Hematopoietic multipotent progenitor cell treated with erythropoietin and hydrocortisone succinate and interleukin-3 and kit ligand, for 4 days (in vitro differentiated cells): ENCODE data around the gene FPR1.

Experiments used
- DNase-seq: peaks from one replicate; pipeline ENCODE4 v3.0.0-alpha.2; 2015

The FPR1 gene

DNA sequence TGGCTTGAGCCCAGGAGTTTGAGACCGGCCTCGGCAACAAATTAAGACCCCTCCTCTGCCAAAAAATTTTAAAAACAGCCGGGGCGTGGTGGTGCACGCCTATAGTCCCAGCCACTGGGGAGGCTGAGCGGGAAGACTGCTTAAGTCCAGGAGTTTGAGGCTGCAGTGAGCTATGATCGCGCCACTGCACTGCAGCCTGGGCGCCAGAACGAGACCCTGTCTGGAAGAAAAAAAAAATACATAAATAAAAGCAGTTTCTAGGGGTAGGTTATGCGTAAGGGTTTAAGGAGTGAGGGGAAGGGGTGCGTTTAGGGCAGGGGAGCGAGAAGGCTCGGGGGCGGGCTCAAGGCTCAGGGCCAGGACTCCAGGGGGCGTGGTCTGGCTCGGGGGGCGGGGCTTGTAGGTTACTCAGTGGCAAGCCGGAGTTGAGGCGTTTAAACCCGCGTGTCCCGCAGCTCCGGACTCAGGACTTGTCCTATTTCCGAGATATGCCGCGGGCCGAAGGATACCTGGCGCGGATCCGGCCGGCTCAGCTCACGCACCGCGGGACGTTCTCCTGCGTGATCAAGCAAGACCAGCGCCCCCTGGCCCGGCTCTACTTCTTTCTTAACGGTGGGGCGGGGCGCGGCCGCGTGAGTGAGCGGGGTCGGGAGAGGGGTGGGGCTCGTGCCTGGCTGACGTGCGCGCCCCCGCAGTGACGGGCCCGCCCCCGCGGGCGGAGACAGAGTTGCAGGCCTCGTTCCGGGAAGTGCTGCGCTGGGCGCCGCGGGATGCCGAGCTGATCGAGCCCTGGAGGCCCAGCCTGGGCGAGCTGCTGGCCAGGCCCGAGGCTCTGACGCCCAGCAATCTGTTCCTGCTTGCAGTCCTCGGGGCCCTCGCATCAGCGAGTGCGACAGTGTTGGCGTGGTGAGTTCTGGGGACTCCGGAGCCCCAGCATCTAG, 47.8 kb downstream of the FPR1 start:
- DNase-seq, result peak; percentile 98

- no peak for DNase-seq
These were observed 48.7 kb downstream of the FPR1 start for GRCh38 chr19:51702825-51703574.

GRCh38 chr19:51702103-51702824, 49.4 kb downstream of the FPR1 start:
- DNase-seq, result peak; percentile 56

DNA sequence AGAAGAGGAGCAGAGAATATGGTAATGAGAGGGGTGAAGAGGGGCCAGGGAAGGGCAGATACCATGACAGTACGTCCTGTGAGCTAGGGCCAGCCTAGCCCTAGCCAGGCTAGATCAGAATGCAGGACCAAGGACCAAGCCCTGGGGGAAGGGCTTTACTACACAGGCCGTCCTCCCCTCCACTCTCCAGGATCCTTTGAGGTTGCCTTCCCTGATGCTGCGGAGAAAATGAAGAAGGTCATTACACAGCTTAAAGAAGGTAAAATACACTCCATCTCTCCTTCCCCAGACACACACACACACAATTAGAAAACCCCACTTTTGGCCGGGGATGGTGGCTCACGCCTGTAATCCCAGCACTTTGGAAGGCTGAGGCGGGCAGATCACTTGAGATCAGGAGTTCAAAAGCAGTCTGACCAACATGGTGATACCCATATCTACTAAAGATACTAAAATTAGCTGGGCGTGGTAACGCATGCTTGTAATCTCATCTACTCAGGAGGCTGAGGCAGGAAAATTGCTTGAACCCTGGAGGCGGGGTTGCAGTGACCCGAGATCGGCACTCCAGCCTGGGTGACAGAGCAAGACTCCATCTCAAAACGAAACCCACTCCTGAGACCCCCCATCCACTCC, 50.1 kb downstream of the FPR1 start:
- DNase-seq, result peak; percentile 54

- DNase-seq, result no peak
These were observed 52.5 kb downstream of the FPR1 start for GRCh38 chr19:51699170-51699569.

DNA sequence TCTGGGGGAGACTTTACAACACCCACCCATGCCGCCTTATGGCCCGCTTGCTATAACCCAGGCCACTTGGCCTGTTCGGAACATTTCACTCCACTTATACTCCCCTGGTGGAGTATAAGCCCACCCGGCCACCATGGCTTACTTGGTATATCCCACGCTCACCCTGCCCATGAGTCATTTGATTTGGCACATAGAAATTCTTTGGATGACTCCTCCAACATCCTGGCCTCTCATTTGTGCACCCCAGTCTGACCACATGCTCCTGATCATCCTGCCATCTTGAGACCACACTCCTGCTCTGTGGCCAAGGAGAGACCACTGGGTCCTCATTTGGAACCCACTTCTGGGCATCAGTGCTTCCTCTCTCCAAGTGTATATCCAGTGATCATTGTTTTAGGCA, 53.4 kb downstream of the FPR1 start:
- DNase-seq, result no peak

GRCh38 chr19:51697169-51697776, 54.4 kb downstream of the FPR1 start:
- DNase-seq, result no peak

- no peak for DNase-seq
These were observed 55.1 kb downstream of the FPR1 start for GRCh38 chr19:51696606-51697005.
